Measurements from ENCODE around the gene ENG. TPM values are rescaled to one million over a fixed set of nuclear protein-coding genes. Genes with fewer than 3 reads are reported as not detected.

Gene ENG
- total and polyA plus RNA-seq, 2 of the 4 experiments (the other 2 are of a cell fraction) = 3.6 to 83.3 TPM

Small RNA genes lying within 50 kb of the gene (microRNA-seq; reads per million reads assigned to microRNA genes)
- gene MIR2861 (ENCODE audit: unreplicated experiment) (not detected), gene MIR3960 (ENCODE audit: unreplicated experiment) (not detected), gene MIR4672 (ENCODE audit: insufficient read depth in 1 of 2, insufficient read length in 1 of 2, unreplicated experiment in 1 of 2) (1.0 to 1.8 reads per million in 2 experiments), gene RF00019 (ENCODE audit: insufficient read depth, insufficient read length) (not detected), gene RNA5SP296 (ENCODE audit: insufficient read depth, insufficient read length) (not detected)

Small RNA genes lying within 50 kb of the gene (small RNA-seq; reads per million reads assigned to genes)
- gene MIR4672 (0 to 2.4 (median 0.25) reads per million in 5 experiments), gene RF00019 (0 reads per million in 5 experiments), gene RNA5SP296 (0 reads per million in 5 experiments)

Other genes with a start within 250 kb of the ENG start
- 15.8 and 18.9 TPM in 2 replicates for gene STXBP1, start 242.4 kb downstream of the ENG start, total RNA-seq (2012; rRNA removed)
- 21.7 and 22.6 TPM in 2 replicates for gene STXBP1, start 242.4 kb downstream of the ENG start, polyA plus RNA-seq (2012; rRNA removed)
- not detected in 2 replicates for gene CFAP157, start 147.7 kb downstream of the ENG start, total RNA-seq (2012; rRNA removed)
- gene CFAP157, start 147.7 kb downstream of the ENG start, polyA plus RNA-seq (2012; rRNA removed) = 0.04 TPM in 1 of 2 replicates, not detected in the other
- 5.4 and 8.3 TPM in 2 replicates for gene PTRH1, start 139.0 kb downstream of the ENG start, total RNA-seq (2012; rRNA removed)
- gene PTRH1, start 139.0 kb downstream of the ENG start, polyA plus RNA-seq (2012; rRNA removed) = 14.8 and 16.3 TPM in 2 replicates
- not detected in 2 replicates for gene TTC16, start 138.6 kb downstream of the ENG start, total RNA-seq (2012; rRNA removed)
- 0.02 and 0.03 TPM in 2 replicates for gene TTC16, start 138.6 kb downstream of the ENG start, polyA plus RNA-seq (2012; rRNA removed)
- gene TOR2A, start 119.4 kb downstream of the ENG start, total RNA-seq (2012; rRNA removed) = 0.90 and 1.1 TPM in 2 replicates
- gene TOR2A, start 119.4 kb downstream of the ENG start, polyA plus RNA-seq (2012; rRNA removed) = 12.5 and 12.9 TPM in 2 replicates
- under 0.01 and 0.28 TPM in 2 replicates for gene SH2D3C, start 76.0 kb downstream of the ENG start, total RNA-seq (2012; rRNA removed)
- gene SH2D3C, start 76.0 kb downstream of the ENG start, polyA plus RNA-seq (2012; rRNA removed) = 0.22 and 0.24 TPM in 2 replicates
- gene CDK9, start 68.6 kb downstream of the ENG start, total RNA-seq (2012; rRNA removed) = 28.9 and 30.3 TPM in 2 replicates
- gene CDK9, start 68.6 kb downstream of the ENG start, polyA plus RNA-seq (2012; rRNA removed) = 49.9 and 52.1 TPM in 2 replicates
- 43.9 and 45.5 TPM in 2 replicates for gene FPGS, start 51.8 kb downstream of the ENG start, total RNA-seq (2012; rRNA removed)
- gene FPGS, start 51.8 kb downstream of the ENG start, polyA plus RNA-seq (2012; rRNA removed) = 71.5 and 75.7 TPM in 2 replicates
- 44.8 and 51.4 TPM in 2 replicates for gene AK1, start 23.0 kb upstream of the ENG start, total RNA-seq (2012; rRNA removed)
- 119 and 126 TPM in 2 replicates for gene AK1, start 23.0 kb upstream of the ENG start, polyA plus RNA-seq (2012; rRNA removed)
- gene ST6GALNAC6, start 44.9 kb upstream of the ENG start, total RNA-seq (2012; rRNA removed) = 35.3 and 35.7 TPM in 2 replicates
- gene ST6GALNAC6, start 44.9 kb upstream of the ENG start, polyA plus RNA-seq (2012; rRNA removed) = 47.6 and 48.6 TPM in 2 replicates
- gene ST6GALNAC4, start 62.4 kb upstream of the ENG start, total RNA-seq (2012; rRNA removed) = 11.9 and 12.5 TPM in 2 replicates
- gene ST6GALNAC4, start 62.4 kb upstream of the ENG start, polyA plus RNA-seq (2012; rRNA removed) = 32.9 and 42.2 TPM in 2 replicates
- 0.28 and 0.36 TPM in 2 replicates for gene PIP5KL1, start 76.1 kb upstream of the ENG start, total RNA-seq (2012; rRNA removed)
- gene PIP5KL1, start 76.1 kb upstream of the ENG start, polyA plus RNA-seq (2012; rRNA removed) = 2.7 and 3.6 TPM in 2 replicates
- 10.8 TPM in 2 replicates for gene DPM2, start 83.2 kb upstream of the ENG start, total RNA-seq (2012; rRNA removed)
- 60.6 and 60.9 TPM in 2 replicates for gene DPM2, start 83.2 kb upstream of the ENG start, polyA plus RNA-seq (2012; rRNA removed)
- gene EEIG1, start 126.3 kb upstream of the ENG start, total RNA-seq (2012; rRNA removed) = 1.1 TPM in 2 replicates
- 17.5 and 23.2 TPM in 2 replicates for gene EEIG1, start 126.3 kb upstream of the ENG start, polyA plus RNA-seq (2012; rRNA removed)
- 8.3 and 9.7 TPM in 2 replicates for gene NAIF1, start 212.7 kb upstream of the ENG start, total RNA-seq (2012; rRNA removed)
- gene NAIF1, start 212.7 kb upstream of the ENG start, polyA plus RNA-seq (2012; rRNA removed) = 10.1 and 10.4 TPM in 2 replicates
- 17.9 and 20.3 TPM in 2 replicates for gene SLC25A25, start 213.6 kb upstream of the ENG start, total RNA-seq (2012; rRNA removed)
- gene SLC25A25, start 213.6 kb upstream of the ENG start, polyA plus RNA-seq (2012; rRNA removed) = 14.0 and 19.1 TPM in 2 replicates